ENCODE results near the gene TREML1.

Gene TREML1

DNA sequence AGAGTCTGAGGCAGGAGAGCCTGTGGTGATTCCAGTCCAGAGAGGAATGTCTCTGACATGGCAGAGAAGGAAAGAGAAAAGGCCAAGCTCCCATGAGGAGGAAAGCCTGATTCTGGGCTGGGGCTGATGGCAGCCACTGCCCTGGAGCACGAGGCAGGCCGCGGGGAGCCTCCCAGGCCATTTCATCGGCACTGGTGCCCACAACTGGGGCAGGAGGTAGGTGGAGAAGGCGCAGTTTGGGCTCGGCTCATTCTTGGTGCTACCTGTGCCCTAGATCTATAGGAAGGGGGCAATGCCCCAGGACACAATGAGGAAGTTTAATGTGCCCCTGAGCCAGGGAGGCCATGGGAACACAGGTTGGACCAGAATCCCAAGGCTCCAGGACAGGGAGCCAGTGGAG is 2.6 kb upstream of the TREML1 start:
- peaks cover 0 to 1% of the 10 kb centered on the region in 2 donors for H3K4me1 ChIP-seq (ENCODE audit: control insufficient read depth in 2 of 2, insufficient read depth in 1 of 2, low read depth in 1 of 2, low read length in 2 of 2)
- H3K14ac ChIP-seq (ENCODE audit: low read length): no peak overlapping the region
- no peak overlapping the region for H2BK120ac ChIP-seq (ENCODE audit: low read depth, low read length)
- no peak for DNase-seq (ENCODE audit: low spot score)
- no peak overlapping the region for H2AK5ac ChIP-seq (ENCODE audit: low read depth, low read length)
- no peaks in the 10 kb centered on the region for H3K79me1 ChIP-seq (ENCODE audit: low read depth, low read length)
- no peak overlapping the region for H4K91ac ChIP-seq (ENCODE audit: low read depth, low read length, poor library complexity)
- peaks cover 0 to 27% (median 0%) of the 10 kb centered on the region in 3 experiments for H3K27me3 ChIP-seq (ENCODE audit: control insufficient read depth in 3 of 3, insufficient read depth in 3 of 3, low read depth in 1 of 3, low read length in 3 of 3)
- peak overlapping the region; percentile 27 for H3K18ac ChIP-seq (ENCODE audit: low read length)
- no peak overlapping the region for H2BK15ac ChIP-seq (ENCODE audit: low read length)
- no peak overlapping the region for H2BK5ac ChIP-seq (ENCODE audit: low read length)
- no peak overlapping the region for H3K4me2 ChIP-seq (ENCODE audit: insufficient read depth, low read length, poor library complexity, severe bottlenecking)
- H2AFZ ChIP-seq (ENCODE audit: low read length): no peak overlapping the region
- no peak overlapping the region for H3K4ac ChIP-seq (ENCODE audit: low read length)
- peak overlapping the region; percentile 22 for H3K23ac ChIP-seq (ENCODE audit: low read depth, low read length, poor library complexity)
- H3K36me3 ChIP-seq (replicated peaks in 1 of 2; ENCODE audit: control insufficient read depth in 2 of 2, insufficient read depth in 2 of 2, low read length in 2 of 2): no peaks in the 10 kb centered on the region
- WGBS, 2 donors (ENCODE audit: extremely low coverage in 2 of 2, insufficient read length in 2 of 2, insufficient replicate concordance in 1 of 2): no CpG with 5 or more reads among the region's 6 CpGs
- no peak overlapping the region for H3K4me3 ChIP-seq (ENCODE audit: low read length in 2 of 2)
- no peak overlapping the region for H3K27ac ChIP-seq (replicated peaks; ENCODE audit: low read length)
- H2BK12ac ChIP-seq (ENCODE audit: low read length): no peak overlapping the region
- no peak overlapping the region for H3K9ac ChIP-seq (ENCODE audit: low read depth, low read length, poor library complexity)
- no peak overlapping the region for H4K8ac ChIP-seq (ENCODE audit: low read depth, low read length)
- no peaks in the 10 kb centered on the region for H3K9me3 ChIP-seq (replicated peaks in 1 of 2; ENCODE audit: control insufficient read depth in 2 of 2, insufficient read depth in 1 of 2, low read depth in 1 of 2, low read length in 2 of 2)

DNA sequence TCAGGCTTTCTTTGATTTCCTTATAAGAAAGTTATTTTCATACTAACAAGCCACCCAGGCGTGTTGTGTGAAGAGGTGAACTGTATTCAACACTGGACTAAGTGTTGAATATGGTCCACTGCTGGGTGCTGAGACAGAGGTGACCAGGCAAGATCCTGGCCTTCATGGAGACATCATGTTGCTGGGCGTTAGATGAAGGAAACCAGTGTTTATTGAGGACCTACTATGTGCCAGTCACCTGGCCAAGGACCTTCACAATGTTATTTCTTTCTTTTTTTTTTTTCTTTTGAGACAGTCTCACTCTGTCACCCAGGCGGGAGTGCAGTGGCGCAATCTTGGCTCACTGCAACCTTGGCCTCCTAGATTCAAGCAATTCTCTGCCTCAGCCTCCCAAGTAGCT is 1.9 kb upstream of the TREML1 start:
- no peak overlapping the region for H3K27ac ChIP-seq (replicated peaks; ENCODE audit: low read length)
- H3K14ac ChIP-seq (ENCODE audit: low read length): no peak overlapping the region
- DNase-seq (ENCODE audit: low spot score): no peak
- no peaks in the 10 kb centered on the region for H3K9me3 ChIP-seq (replicated peaks in 1 of 2; ENCODE audit: control insufficient read depth in 2 of 2, insufficient read depth in 1 of 2, low read depth in 1 of 2, low read length in 2 of 2)
- peaks cover 0 to 22% (median 0%) of the 10 kb centered on the region in 3 experiments for H3K27me3 ChIP-seq (ENCODE audit: control insufficient read depth in 3 of 3, insufficient read depth in 3 of 3, low read depth in 1 of 3, low read length in 3 of 3)
- H3K23ac ChIP-seq (ENCODE audit: low read depth, low read length, poor library complexity): no peak overlapping the region
- no peaks in the 10 kb centered on the region for H3K36me3 ChIP-seq (replicated peaks in 1 of 2; ENCODE audit: control insufficient read depth in 2 of 2, insufficient read depth in 2 of 2, low read length in 2 of 2)
- H3K4me1 ChIP-seq (ENCODE audit: control insufficient read depth in 2 of 2, insufficient read depth in 1 of 2, low read depth in 1 of 2, low read length in 2 of 2): peaks cover 0 to 1% of the 10 kb centered on the region in 2 donors
- no peak overlapping the region for H2BK5ac ChIP-seq (ENCODE audit: low read length)
- H4K91ac ChIP-seq (ENCODE audit: low read depth, low read length, poor library complexity): no peak overlapping the region
- H4K8ac ChIP-seq (ENCODE audit: low read depth, low read length): no peak overlapping the region
- H3K18ac ChIP-seq (ENCODE audit: low read length): no peak overlapping the region
- no peaks in the 10 kb centered on the region for H3K79me1 ChIP-seq (ENCODE audit: low read depth, low read length)
- no CpG with 5 or more reads among the region's 4 CpGs for WGBS, 2 donors (ENCODE audit: extremely low coverage in 2 of 2, insufficient read length in 2 of 2, insufficient replicate concordance in 1 of 2)
- no peak overlapping the region for H3K9ac ChIP-seq (ENCODE audit: low read depth, low read length, poor library complexity)
- no peak overlapping the region for H2BK120ac ChIP-seq (ENCODE audit: low read depth, low read length)
- H2BK15ac ChIP-seq (ENCODE audit: low read length): no peak overlapping the region
- H3K4me2 ChIP-seq (ENCODE audit: insufficient read depth, low read length, poor library complexity, severe bottlenecking): no peak overlapping the region
- no peak overlapping the region for H2AK5ac ChIP-seq (ENCODE audit: low read depth, low read length)
- no peak overlapping the region for H3K4me3 ChIP-seq (ENCODE audit: low read length in 2 of 2)
- H2AFZ ChIP-seq (ENCODE audit: low read length): no peak overlapping the region
- no peak overlapping the region for H2BK12ac ChIP-seq (ENCODE audit: low read length)
- H3K4ac ChIP-seq (ENCODE audit: low read length): no peak overlapping the region

DNA sequence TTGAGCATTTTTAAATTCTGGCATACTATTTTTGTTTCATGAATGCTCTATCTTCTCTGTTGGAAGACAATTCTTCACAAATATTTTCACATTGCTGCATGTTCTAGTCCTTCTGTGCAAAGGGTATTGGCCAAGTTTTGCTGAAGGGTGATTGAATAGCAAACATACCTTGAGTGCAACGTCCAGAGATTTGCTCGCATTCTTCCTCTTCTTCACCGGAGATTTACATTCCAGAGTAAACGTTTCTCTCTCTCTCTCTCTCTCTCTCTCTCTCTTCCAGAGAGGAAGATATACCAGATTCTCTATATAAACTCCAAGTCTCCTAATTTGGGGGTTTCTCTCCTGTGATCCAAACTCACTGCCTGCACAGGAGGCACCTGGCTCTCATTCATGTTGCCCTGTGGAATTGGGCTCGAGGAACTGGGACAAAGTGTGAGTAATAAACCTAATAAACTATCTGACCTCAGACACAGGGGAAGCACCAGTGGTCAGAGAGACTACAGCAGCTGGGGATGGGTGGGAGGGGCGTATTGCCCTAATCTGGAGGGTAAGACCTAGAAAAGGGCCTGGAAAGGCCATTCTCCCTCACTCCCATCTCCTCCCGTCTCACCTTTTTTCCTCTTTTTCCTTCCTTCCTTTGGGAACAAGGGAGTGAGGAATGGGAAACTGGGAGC is 1.1 kb upstream of the TREML1 start:
- no peak overlapping the region for H4K8ac ChIP-seq (ENCODE audit: low read depth, low read length)
- H3K27ac ChIP-seq (replicated peaks; ENCODE audit: low read length): no peak overlapping the region
- no peak overlapping the region for H3K4me3 ChIP-seq (ENCODE audit: low read length in 2 of 2)
- H3K79me1 ChIP-seq (ENCODE audit: low read depth, low read length): no peaks in the 10 kb centered on the region
- H3K4ac ChIP-seq (ENCODE audit: low read length): no peak overlapping the region
- no peak overlapping the region for H3K4me2 ChIP-seq (ENCODE audit: insufficient read depth, low read length, poor library complexity, severe bottlenecking)
- H3K23ac ChIP-seq (ENCODE audit: low read depth, low read length, poor library complexity): no peak overlapping the region
- no peak overlapping the region for H2AFZ ChIP-seq (ENCODE audit: low read length)
- no peaks in the 10 kb centered on the region for H3K36me3 ChIP-seq (replicated peaks in 1 of 2; ENCODE audit: control insufficient read depth in 2 of 2, insufficient read depth in 2 of 2, low read length in 2 of 2)
- no peak overlapping the region for H4K91ac ChIP-seq (ENCODE audit: low read depth, low read length, poor library complexity)
- H3K14ac ChIP-seq (ENCODE audit: low read length): no peak overlapping the region
- no peak overlapping the region for H3K9ac ChIP-seq (ENCODE audit: low read depth, low read length, poor library complexity)
- H2BK12ac ChIP-seq (ENCODE audit: low read length): no peak overlapping the region
- H2AK5ac ChIP-seq (ENCODE audit: low read depth, low read length): no peak overlapping the region
- no peak overlapping the region for H2BK120ac ChIP-seq (ENCODE audit: low read depth, low read length)
- no peak overlapping the region for H2BK5ac ChIP-seq (ENCODE audit: low read length)
- DNase-seq (ENCODE audit: low spot score): no peak
- H3K18ac ChIP-seq (ENCODE audit: low read length): no peak overlapping the region
- WGBS, 2 donors (ENCODE audit: extremely low coverage in 2 of 2, insufficient read length in 2 of 2, insufficient replicate concordance in 1 of 2): no CpG with 5 or more reads among the region's 7 CpGs
- no peak overlapping the region for H2BK15ac ChIP-seq (ENCODE audit: low read length)
- peaks cover 0 to 1% of the 10 kb centered on the region in 2 donors for H3K4me1 ChIP-seq (ENCODE audit: control insufficient read depth in 2 of 2, insufficient read depth in 1 of 2, low read depth in 1 of 2, low read length in 2 of 2)
- H3K9me3 ChIP-seq (replicated peaks in 1 of 2; ENCODE audit: control insufficient read depth in 2 of 2, insufficient read depth in 1 of 2, low read depth in 1 of 2, low read length in 2 of 2): no peaks in the 10 kb centered on the region
- peaks cover 0 to 15% (median 0%) of the 10 kb centered on the region in 3 experiments for H3K27me3 ChIP-seq (ENCODE audit: control insufficient read depth in 3 of 3, insufficient read depth in 3 of 3, low read depth in 1 of 3, low read length in 3 of 3)

DNA sequence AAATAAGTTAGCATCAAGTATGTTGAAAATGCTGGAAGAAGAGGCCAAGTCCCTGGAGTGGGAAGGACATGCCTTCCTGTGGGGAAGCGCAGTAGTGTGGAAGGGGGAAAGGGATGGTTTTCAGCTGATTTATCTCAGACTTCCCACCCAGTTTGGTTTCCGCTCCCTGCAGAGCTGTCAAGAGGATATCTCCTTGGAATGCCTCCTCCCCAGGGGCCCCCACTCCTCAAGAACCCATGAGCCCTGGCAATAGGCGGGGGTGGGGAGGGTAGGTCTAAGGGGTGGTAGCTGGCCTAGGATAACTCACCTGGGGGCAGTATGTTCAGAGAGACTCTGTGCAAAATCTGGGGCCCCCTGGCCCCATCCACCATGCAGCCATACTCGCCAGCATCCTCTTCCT is 696 bp downstream of the TREML1 start:
- WGBS, 2 donors (ENCODE audit: extremely low coverage in 2 of 2, insufficient read length in 2 of 2, insufficient replicate concordance in 1 of 2): no CpG with 5 or more reads among the region's 4 CpGs
- no peak for DNase-seq (ENCODE audit: low spot score)
- no peaks in the 10 kb centered on the region for H3K36me3 ChIP-seq (replicated peaks in 1 of 2; ENCODE audit: control insufficient read depth in 2 of 2, insufficient read depth in 2 of 2, low read length in 2 of 2)

More for the DNA sequence above, 696 bp downstream of the TREML1 start:
- no peak overlapping the region for H3K27ac ChIP-seq (replicated peaks; ENCODE audit: low read length)
- H3K18ac ChIP-seq (ENCODE audit: low read length): peak overlapping the region; percentile 27
- H3K23ac ChIP-seq (ENCODE audit: low read depth, low read length, poor library complexity): no peak overlapping the region
- H2AFZ ChIP-seq (ENCODE audit: low read length): no peak overlapping the region
- peaks cover 0 to 1% of the 10 kb centered on the region in 2 donors for H3K4me1 ChIP-seq (ENCODE audit: control insufficient read depth in 2 of 2, insufficient read depth in 1 of 2, low read depth in 1 of 2, low read length in 2 of 2)
- no peak overlapping the region for H3K4ac ChIP-seq (ENCODE audit: low read length)
- H4K91ac ChIP-seq (ENCODE audit: low read depth, low read length, poor library complexity): no peak overlapping the region
- no peak overlapping the region for H4K8ac ChIP-seq (ENCODE audit: low read depth, low read length)
- no peak overlapping the region for H3K14ac ChIP-seq (ENCODE audit: low read length)
- H3K27me3 ChIP-seq (ENCODE audit: control insufficient read depth in 3 of 3, insufficient read depth in 3 of 3, low read depth in 1 of 3, low read length in 3 of 3): peaks cover 0 to 14% (median 0%) of the 10 kb centered on the region in 3 experiments
- no peak overlapping the region for H2BK12ac ChIP-seq (ENCODE audit: low read length)
- H3K9ac ChIP-seq (ENCODE audit: low read depth, low read length, poor library complexity): no peak overlapping the region
- no peaks in the 10 kb centered on the region for H3K9me3 ChIP-seq (replicated peaks in 1 of 2; ENCODE audit: control insufficient read depth in 2 of 2, insufficient read depth in 1 of 2, low read depth in 1 of 2, low read length in 2 of 2)
- no peak overlapping the region for H3K4me2 ChIP-seq (ENCODE audit: insufficient read depth, low read length, poor library complexity, severe bottlenecking)
- H2BK15ac ChIP-seq (ENCODE audit: low read length): no peak overlapping the region
- H3K4me3 ChIP-seq (ENCODE audit: low read length in 2 of 2): no peak overlapping the region
- H2AK5ac ChIP-seq (ENCODE audit: low read depth, low read length): no peak overlapping the region
- H2BK5ac ChIP-seq (ENCODE audit: low read length): no peak overlapping the region
- no peaks in the 10 kb centered on the region for H3K79me1 ChIP-seq (ENCODE audit: low read depth, low read length)
- H2BK120ac ChIP-seq (ENCODE audit: low read depth, low read length): no peak overlapping the region
